DLD1 (cell line): Measurements from ENCODE around the gene TMEM232.

Experiments used
- in situ Hi-C: cut with HindIII; loops from 2 replicates; pipeline ENCODE4 v1.10.0; 2017; ENCODE audit warnings: low sequenced_read_pairs

Gene TMEM232

GRCh38 chr5:110414360-110414759 lies 312.1 kb downstream of the TMEM232 start:
- in situ Hi-C loops = no loop called here

- in situ Hi-C loops = no loop called here
These were observed 312.6 kb downstream of the TMEM232 start for GRCh38 chr5:110413856-110414255.

GRCh38 chr5:110409571-110409970 lies 316.9 kb downstream of the TMEM232 start:
- in situ Hi-C loops = no loop called here

- in situ Hi-C loops = no loop called here
These were observed 323.9 kb downstream of the TMEM232 start for GRCh38 chr5:110402562-110402961.

GRCh38 chr5:110401881-110402280 lies 324.6 kb downstream of the TMEM232 start:
- in situ Hi-C loops = no loop called here

GRCh38 chr5:110398951-110399350 lies 327.5 kb downstream of the TMEM232 start:
- in situ Hi-C loops = no loop called here

- in situ Hi-C loops = no loop called here
These were observed 329.2 kb downstream of the TMEM232 start for GRCh38 chr5:110397281-110397680.

- in situ Hi-C loops = no loop called here
These were observed 339.7 kb downstream of the TMEM232 start for GRCh38 chr5:110386782-110387181.

GRCh38 chr5:110383231-110383630 lies 343.2 kb downstream of the TMEM232 start:
- in situ Hi-C loops = no loop called here

- in situ Hi-C loops = no loop called here
These were observed 348.5 kb downstream of the TMEM232 start for GRCh38 chr5:110377943-110378342.

- in situ Hi-C loops = no loop called here
These were observed 349.1 kb downstream of the TMEM232 start for GRCh38 chr5:110377361-110377760.

GRCh38 chr5:110376281-110376951 lies 350.1 kb downstream of the TMEM232 start:
- in situ Hi-C loops = no loop called here

GRCh38 chr5:110371725-110372041 lies 354.8 kb downstream of the TMEM232 start:
- in situ Hi-C loops = no loop called here

GRCh38 chr5:110371011-110371724 lies 355.3 kb downstream of the TMEM232 start:
- in situ Hi-C loops = no loop called here
